Fibroblast of the aortic adventitia (primary cell): ENCODE data around the gene SLCO3A1. TPM values are rescaled to one million over a fixed set of nuclear protein-coding genes. Genes with fewer than 3 reads are reported as not detected.

Source experiments
- DNase-seq: peaks from one replicate; pipeline ENCODE4 v3.0.0-alpha.2; 2010; ENCODE audit warnings: low read depth
- H3K4me3 ChIP-seq: 2 replicates; pipeline ENCODE4 v1.5.1; 2011; ENCODE audit warnings: low read depth, mild to moderate bottlenecking, control low read depth, low read length, moderate library complexity
- total RNA-seq: library from RNA; depleted of rRNA; stranded (reverse); fragments of >200 nt; gene quantifications from 2 replicates; pipeline ENCODE4 v1.2.3, GENCODE V29; 2012; ENCODE audit warnings: low replicate concordance
- TF ChIP-seq, protein P1 (sequence below): IDR thresholded peaks from 2 replicates; pipeline ENCODE4 v1.5.1; 2011; ENCODE audit warnings: mild to moderate bottlenecking, low read length, control low read depth, inconsistent platforms; ENCODE audit not compliant: insufficient read depth

The SLCO3A1 gene
- total RNA-seq, 1 donor, result 8.9 TPM

DNA sequence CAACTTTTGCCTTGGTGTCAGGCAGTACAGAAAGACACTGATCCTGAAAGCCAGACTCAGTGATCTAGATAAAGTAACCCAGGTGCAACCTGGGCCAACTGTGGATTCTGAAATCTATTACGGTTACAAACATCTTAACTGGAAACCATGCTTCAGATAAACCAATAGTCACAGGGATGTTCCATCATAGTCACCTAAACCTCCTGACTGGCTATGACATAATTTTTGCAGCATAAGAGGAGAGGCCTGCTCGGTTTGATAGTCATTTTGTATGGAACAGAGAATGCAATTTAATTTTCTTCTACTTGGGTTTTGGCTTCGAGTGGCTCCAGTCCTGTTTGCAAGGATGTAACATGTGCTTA is 3.7 kb downstream of the SLCO3A1 start:
- TF ChIP-seq, protein P1, sequence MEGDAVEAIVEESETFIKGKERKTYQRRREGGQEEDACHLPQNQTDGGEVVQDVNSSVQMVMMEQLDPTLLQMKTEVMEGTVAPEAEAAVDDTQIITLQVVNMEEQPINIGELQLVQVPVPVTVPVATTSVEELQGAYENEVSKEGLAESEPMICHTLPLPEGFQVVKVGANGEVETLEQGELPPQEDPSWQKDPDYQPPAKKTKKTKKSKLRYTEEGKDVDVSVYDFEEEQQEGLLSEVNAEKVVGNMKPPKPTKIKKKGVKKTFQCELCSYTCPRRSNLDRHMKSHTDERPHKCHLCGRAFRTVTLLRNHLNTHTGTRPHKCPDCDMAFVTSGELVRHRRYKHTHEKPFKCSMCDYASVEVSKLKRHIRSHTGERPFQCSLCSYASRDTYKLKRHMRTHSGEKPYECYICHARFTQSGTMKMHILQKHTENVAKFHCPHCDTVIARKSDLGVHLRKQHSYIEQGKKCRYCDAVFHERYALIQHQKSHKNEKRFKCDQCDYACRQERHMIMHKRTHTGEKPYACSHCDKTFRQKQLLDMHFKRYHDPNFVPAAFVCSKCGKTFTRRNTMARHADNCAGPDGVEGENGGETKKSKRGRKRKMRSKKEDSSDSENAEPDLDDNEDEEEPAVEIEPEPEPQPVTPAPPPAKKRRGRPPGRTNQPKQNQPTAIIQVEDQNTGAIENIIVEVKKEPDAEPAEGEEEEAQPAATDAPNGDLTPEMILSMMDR, result no peak
- no peak overlapping the region for H3K4me3 ChIP-seq
- DNase-seq, result no peak

DNA sequence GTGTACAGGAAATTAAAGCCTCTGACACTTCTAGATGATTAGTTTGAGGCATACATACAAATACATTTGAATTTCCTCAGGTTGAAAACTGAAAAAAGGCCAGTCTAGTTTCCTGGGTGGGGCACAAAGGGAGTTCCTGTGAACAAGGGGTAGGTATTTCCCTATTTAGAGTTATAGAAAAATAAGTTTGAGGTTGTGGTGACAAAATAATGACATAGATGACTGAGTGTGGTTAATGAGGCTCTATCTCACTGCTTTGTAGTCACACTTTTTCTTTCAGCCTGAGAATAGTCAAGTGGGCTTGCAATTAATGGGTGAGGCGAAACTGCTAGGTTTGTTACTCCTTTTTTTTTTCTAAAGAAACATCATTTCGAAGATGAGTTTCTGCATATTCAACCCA is 4.3 kb downstream of the SLCO3A1 start:
- TF ChIP-seq, protein P1, result no peak
- H3K4me3 ChIP-seq, result no peak overlapping the region
- no peak for DNase-seq

DNA sequence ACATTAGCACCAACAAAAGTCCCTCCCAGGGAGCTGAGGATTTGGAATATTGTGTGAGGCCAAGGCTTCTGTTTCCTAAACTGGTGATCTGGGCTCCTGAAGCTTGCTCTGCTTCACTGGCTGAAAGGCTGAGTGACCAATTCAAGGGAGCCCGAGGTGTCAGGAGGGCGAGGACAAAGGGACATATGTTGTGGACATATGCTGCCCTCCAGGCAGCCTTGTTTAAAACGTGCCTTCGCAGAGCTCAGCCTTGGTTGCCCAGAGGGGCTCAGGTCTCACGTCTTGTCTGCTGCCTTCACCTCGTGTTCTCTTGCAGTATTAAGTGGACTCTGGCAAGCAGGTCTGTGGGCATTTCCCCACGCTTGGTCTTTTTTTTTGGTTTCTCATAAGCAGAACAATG is 7.0 kb downstream of the SLCO3A1 start:
- TF ChIP-seq, protein P1, result no peak
- no peak for DNase-seq
- no peak overlapping the region for H3K4me3 ChIP-seq

DNA sequence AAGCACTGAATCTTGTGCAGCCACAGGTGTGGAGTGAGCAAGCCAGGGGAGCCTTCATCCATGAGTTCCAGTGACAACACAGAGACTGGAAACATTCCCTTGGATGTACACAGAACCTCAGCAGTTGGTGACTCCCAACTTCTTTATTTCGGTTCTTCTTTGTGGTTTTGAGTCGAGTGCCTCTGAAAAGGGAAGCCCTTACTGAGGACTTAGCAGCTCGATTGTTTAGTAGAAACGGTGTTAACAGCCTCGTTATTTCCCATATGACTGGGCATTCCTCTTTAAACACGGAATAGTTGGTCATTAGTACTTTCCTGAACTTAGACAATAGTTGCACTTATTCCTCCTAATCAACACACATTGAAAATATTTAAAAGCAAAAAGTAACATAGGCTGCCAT is 7.7 kb downstream of the SLCO3A1 start:
- TF ChIP-seq, protein P1, result no peak
- DNase-seq, result no peak
- no peak overlapping the region for H3K4me3 ChIP-seq

DNA sequence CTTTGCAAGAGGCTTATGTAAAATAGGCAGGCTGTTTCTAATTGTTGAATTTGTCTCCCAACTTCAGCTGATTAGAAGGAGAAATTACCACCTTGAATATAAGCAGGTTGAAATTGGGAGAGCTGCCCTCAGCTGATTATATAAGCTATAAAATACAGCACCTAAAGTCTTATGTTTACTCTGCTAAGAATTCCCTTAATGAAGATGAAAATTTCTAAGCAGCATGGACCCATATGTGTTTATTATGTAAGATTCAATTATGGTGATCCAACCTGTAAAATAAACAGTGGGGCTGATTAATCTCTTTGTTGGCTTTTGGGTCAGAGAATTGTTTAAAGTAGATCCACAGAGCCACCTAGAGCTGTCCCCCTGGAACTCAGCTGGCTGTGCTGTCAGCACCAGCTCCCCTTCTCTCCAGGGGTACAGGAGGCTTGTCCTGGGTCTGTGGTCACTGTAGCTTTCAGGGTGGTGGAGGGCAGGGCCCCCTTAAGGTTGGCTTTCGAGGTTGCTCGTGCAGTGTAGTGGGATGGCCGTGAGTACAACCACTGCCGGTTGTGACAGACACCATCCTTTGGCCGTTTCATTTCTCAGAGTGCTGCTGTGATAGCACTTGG is 9.5 kb downstream of the SLCO3A1 start:
- DNase-seq, result no peak
- no peak overlapping the region for H3K4me3 ChIP-seq
- TF ChIP-seq, protein P1, result no peak

DNA sequence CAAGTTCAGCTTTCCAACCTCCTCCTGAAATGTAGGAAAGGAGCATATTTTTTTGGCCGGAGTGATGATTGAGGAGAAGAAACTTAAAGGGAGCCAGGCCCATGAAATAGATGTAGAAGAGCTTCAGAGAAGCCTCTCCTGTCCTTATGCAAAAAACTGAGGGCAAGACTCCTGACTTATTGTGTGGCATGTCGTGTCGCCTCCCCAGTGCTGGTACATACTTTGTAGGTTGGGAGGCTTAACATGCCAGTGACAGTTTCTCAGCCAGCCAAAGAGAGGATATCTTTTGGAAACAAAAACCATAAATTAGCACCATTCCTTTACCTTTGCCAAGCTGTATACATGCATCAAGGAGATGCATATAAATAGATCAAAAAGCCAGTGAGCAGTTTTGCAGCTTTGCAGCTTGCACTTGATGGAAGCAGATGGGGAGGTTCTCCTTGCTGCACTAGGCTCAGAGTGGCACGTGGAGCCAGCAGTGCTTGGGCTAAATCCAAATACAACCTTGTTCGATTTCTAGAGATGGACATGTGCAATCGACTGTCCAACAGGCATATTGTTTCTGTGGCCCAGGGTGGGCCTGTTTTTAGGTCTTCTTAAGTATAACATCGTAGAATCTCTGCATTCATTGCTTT is 10.2 kb downstream of the SLCO3A1 start:
- H3K4me3 ChIP-seq, result no peak overlapping the region
- TF ChIP-seq, protein P1, result no peak
- DNase-seq, result no peak

DNA sequence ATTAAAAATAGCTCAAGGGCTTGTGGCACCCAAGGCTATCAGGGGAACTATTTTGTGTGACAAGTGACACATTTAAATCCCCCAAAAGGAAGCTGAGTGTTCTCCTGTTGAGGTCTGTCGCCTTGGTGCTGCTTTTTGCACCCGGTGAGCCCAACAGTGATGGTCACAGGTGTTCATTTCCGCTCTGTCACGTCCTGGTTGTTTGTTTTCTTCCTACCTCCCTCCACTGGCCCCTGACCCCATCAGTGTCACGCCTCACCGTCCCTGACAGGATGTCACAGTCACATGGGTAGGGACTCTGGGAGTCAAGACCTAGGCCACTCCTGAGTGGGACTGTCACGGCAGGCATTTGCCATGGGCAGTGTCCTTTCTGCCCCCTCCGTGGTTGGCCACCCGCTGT is 11.2 kb downstream of the SLCO3A1 start:
- no peak for DNase-seq
- TF ChIP-seq, protein P1, result no peak
- H3K4me3 ChIP-seq, result no peak overlapping the region
